ENCODE results near the gene KRTAP5-9. TPM values are rescaled to one million over a fixed set of nuclear protein-coding genes. Genes with fewer than 3 reads are reported as not detected.
"Not testable (repeated sequence)": the region's sequence is repeated elsewhere in the genome, so short reads cannot be mapped to it uniquely, and the experiment has no call there.

KRTAP5-9 gene
- total RNA-seq, 1 donor from 2014 or later: not detected

DNA sequence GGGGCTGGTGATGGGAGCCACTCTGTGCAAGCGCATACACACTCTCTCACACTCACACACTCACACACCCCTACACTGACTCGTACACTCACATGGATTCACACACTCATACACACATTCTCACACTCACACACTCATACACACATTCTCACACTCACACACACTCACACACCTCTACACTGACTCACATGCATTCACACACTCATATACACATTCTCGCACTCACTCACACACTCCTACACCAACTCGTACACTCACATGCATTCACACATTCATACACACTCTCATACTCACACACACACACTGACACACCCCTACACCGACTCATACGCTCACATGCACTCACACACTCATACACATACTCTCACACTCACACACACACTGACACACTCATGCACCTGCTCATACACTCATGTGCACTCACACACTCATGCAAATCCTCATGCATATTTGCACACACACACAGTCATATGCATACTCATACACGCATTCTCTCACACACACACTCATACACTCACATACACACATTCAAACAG, 29.3 kb downstream of the KRTAP5-9 start:
- H3K36me3 ChIP-seq: no peaks in the 10 kb centered on the region
- no peaks in the 10 kb centered on the region for H3K9me3 ChIP-seq (replicated peaks)
- no peak overlapping the region for H3K4me3 ChIP-seq
- H3K27me3 ChIP-seq (ENCODE audit: low read depth): peaks cover 45% of the 10 kb centered on the region
- intact Hi-C loops (cut with micrococcal nuclease): no loop called here
- no peak for DNase-seq
- peaks cover 7% of the 10 kb centered on the region for H3K4me1 ChIP-seq
- no peak overlapping the region for H3K27ac ChIP-seq (replicated peaks)
- TF ChIP-seq, protein P1, sequence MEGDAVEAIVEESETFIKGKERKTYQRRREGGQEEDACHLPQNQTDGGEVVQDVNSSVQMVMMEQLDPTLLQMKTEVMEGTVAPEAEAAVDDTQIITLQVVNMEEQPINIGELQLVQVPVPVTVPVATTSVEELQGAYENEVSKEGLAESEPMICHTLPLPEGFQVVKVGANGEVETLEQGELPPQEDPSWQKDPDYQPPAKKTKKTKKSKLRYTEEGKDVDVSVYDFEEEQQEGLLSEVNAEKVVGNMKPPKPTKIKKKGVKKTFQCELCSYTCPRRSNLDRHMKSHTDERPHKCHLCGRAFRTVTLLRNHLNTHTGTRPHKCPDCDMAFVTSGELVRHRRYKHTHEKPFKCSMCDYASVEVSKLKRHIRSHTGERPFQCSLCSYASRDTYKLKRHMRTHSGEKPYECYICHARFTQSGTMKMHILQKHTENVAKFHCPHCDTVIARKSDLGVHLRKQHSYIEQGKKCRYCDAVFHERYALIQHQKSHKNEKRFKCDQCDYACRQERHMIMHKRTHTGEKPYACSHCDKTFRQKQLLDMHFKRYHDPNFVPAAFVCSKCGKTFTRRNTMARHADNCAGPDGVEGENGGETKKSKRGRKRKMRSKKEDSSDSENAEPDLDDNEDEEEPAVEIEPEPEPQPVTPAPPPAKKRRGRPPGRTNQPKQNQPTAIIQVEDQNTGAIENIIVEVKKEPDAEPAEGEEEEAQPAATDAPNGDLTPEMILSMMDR (IDR thresholded peaks at IDR 0.05; ENCODE audit: borderline replicate concordance): no peak

DNA sequence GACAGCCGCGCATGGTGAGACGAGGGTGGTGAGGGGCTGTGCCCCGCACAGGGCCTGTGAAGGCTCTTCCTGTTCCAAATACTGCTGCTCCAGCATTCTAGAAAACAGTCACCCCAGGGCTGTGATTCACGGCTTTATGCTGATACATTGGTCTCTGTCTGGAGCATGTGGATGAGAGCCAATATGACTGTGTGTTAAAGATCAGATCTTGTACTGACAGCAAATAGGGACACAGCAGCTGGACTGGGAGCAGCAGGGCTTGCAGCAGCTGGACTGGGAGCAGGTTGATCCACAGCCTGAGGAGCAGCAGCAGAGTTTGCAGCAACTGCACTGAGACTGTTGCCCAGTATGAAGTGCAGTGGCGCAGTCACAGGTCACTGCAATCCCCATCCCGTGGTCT, 31.3 kb downstream of the KRTAP5-9 start:
- H3K27me3 ChIP-seq (ENCODE audit: low read depth): peaks cover 44% of the 10 kb centered on the region
- H3K4me3 ChIP-seq; intact Hi-C loops (cut with micrococcal nuclease); H3K4me1 ChIP-seq; H3K9me3 ChIP-seq (replicated peaks); DNase-seq; H3K27ac ChIP-seq (replicated peaks); H3K36me3 ChIP-seq: not testable (repeated sequence)

- no peak overlapping the region for H3K27ac ChIP-seq (replicated peaks)
- H3K4me1 ChIP-seq: peaks cover 7% of the 10 kb centered on the region
- TF ChIP-seq, protein P1 (IDR thresholded peaks at IDR 0.05; ENCODE audit: borderline replicate concordance): peak; percentile 89
- no peak overlapping the region for H3K4me3 ChIP-seq
- intact Hi-C loops (cut with micrococcal nuclease): no loop called here
- peaks cover 44% of the 10 kb centered on the region for H3K27me3 ChIP-seq (ENCODE audit: low read depth)
- H3K36me3 ChIP-seq: no peaks in the 10 kb centered on the region
- no peaks in the 10 kb centered on the region for H3K9me3 ChIP-seq (replicated peaks)
- DNase-seq: peak; percentile 33
Observed at GRCh38 chr11:71580057-71581003, 32.1 kb downstream of the KRTAP5-9 start.

- H3K9me3 ChIP-seq (replicated peaks): no peaks in the 10 kb centered on the region
- H3K4me1 ChIP-seq: peaks cover 7% of the 10 kb centered on the region
- intact Hi-C loops (cut with micrococcal nuclease): no loop called here
- H3K36me3 ChIP-seq: no peaks in the 10 kb centered on the region
- no peak overlapping the region for H3K4me3 ChIP-seq
- H3K27me3 ChIP-seq (ENCODE audit: low read depth): peaks cover 45% of the 10 kb centered on the region
- no peak for DNase-seq
- TF ChIP-seq, protein P1 (IDR thresholded peaks at IDR 0.05; ENCODE audit: borderline replicate concordance): no peak
- no peak overlapping the region for H3K27ac ChIP-seq (replicated peaks)
Observed at GRCh38 chr11:71581826-71582225, 33.6 kb downstream of the KRTAP5-9 start.

DNA sequence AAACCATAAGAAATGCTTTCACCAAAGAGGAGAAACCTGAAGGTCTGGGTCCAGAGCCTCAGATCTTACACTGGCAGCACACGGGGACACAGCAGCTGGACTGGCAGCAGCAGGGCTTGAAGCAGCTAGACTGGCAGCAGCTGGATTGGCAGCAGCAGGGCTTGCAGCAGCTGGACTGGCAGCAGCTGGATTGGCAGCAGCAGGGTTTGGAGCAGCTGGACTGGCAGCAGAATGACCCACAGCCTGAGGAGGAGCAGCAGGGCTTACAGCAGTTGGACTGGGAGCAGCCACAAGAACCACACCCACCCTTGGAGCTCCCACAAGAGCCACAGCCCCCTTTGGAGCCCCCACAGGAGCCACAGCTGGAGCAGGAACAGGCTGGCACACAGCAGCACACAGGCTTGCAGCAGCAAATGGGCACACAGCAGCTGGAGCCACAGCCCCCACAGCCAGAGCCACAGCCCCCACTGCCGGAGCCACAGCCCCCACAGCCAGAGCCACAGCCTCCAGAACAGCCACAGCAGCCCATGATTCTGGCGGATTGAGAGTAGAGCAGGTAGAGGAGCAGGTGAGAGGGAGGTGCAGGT, 34.2 kb downstream of the KRTAP5-9 start, which contains the start of gene KRTAP5-11:
KRTAP5-11 (minus strand) TSS at position 567 of the 587 bp plus-strand sequence; CDS start at position 529, 38 bp downstream.
- Histone ChIP-seq H3K4me3 (no peak within 1 kb of the TSS), H3K9me3 (replicated peaks) (no peaks in the 10 kb centered on the region), H3K27ac (replicated peaks) (no peak within 1 kb of the TSS), H3K4me1 (peaks cover 7% of the 10 kb centered on the region), H3K27me3 (ENCODE audit: low read depth) (peaks cover 49% of the 10 kb centered on the region), H3K36me3 (no peaks in the 10 kb centered on the region)
- TF ChIP-seq, protein P1 (IDR thresholded peaks at IDR 0.05; ENCODE audit: borderline replicate concordance): no peak
- intact Hi-C loops (cut with micrococcal nuclease): no loop called here
- DNase-seq: no peak

DNA sequence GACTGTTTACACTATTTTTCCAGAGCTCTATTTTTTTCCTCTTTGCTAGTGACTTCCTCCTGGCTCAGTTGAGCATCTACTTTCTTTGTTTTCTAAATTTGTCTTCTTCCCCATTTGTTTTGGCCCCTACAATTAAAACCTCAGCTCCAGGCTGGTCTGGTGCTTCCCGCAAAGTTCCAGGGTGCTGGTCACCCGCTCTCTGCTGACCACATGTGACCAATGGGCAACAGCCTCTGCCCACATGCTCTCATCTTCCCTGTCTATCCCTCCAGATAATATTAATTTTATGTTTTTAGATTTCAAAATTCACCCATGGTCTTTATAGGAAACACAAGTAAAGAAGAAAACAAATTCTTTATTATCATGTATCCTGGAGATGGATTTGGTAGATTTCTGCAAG, 34.7 kb downstream of the KRTAP5-9 start:
- H3K9me3 ChIP-seq (replicated peaks); H3K4me3 ChIP-seq; intact Hi-C loops (cut with micrococcal nuclease); H3K4me1 ChIP-seq; H3K27ac ChIP-seq (replicated peaks); H3K36me3 ChIP-seq; DNase-seq: not testable (repeated sequence)
- peaks cover 47% of the 10 kb centered on the region for H3K27me3 ChIP-seq (ENCODE audit: low read depth)

GRCh38 chr11:71585673-71586072, 37.5 kb downstream of the KRTAP5-9 start:
- H3K27ac ChIP-seq (replicated peaks); H3K36me3 ChIP-seq; H3K4me3 ChIP-seq; DNase-seq; intact Hi-C loops (cut with micrococcal nuclease); H3K9me3 ChIP-seq (replicated peaks); H3K4me1 ChIP-seq: not testable (repeated sequence)
- H3K27me3 ChIP-seq (ENCODE audit: low read depth): peaks cover 55% of the 10 kb centered on the region

DNA sequence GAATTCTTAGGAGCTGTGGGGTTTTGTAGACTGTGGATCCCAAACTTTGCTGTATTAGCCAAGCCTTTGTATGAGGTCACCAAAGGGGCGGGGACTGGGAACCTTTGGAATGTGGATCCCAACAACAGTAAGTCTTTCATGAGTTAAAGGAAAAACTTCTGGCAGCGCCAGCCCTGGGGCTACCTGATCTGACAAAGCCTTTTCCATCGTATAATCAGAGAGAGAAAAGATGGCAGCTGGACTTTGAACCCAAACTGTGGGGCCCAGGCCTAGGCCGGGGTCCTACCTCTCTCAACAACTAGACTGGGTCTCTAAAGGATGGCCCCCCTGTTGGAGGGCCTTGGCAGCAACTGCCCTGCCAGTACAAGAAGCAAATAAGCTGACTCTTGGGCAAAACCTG, 40.1 kb downstream of the KRTAP5-9 start:
- H3K27ac ChIP-seq (replicated peaks); H3K9me3 ChIP-seq (replicated peaks); H3K36me3 ChIP-seq; H3K4me3 ChIP-seq; H3K4me1 ChIP-seq; DNase-seq; intact Hi-C loops (cut with micrococcal nuclease): not testable (repeated sequence)
- H3K27me3 ChIP-seq (ENCODE audit: low read depth): peaks cover 62% of the 10 kb centered on the region

DNA sequence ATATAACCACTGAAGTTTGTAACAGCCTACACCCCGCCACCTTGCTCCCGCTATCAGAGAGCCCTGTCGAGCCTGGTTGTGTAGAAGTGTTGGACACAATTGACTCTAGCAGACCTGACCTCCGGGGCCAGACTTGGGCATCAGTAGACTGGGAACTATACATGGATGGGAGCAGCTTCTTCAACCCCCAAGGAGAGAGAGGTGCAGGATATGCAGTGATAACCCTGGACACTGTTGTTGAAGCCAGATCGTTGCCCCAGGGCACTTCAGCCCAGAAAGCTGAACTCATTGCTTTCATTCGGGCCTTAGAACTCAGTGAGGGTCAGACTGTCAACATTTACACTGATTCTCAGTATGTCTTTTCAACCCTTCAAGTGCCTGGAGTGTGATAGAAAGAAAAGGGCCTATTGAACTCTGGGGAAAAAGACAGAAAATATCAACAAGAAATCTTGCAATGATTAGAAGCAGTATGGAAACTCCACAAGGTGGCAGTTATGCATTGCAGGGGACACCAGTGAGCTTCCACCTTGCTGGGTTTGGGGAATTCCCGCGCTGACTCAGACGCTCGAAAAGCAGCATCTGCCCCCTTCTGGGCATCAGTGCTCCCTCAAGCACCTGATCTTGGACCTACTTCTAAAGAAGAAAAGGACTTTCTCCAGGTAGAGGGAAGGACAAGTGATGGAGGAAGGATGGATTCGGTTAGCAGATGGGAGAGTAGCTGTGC, 40.8 kb downstream of the KRTAP5-9 start:
- H3K4me1 ChIP-seq; H3K9me3 ChIP-seq (replicated peaks); DNase-seq; H3K36me3 ChIP-seq; intact Hi-C loops (cut with micrococcal nuclease); H3K27ac ChIP-seq (replicated peaks); H3K4me3 ChIP-seq: not testable (repeated sequence)
- H3K27me3 ChIP-seq (ENCODE audit: low read depth): peaks cover 55% of the 10 kb centered on the region

Measured in left ventricle myocardium inferior (tissue), 1 donor.